HFFc6 (cell line): ENCODE results near the gene CCDC9. TPM values are rescaled to one million over a fixed set of nuclear protein-coding genes. Genes with fewer than 3 reads are reported as not detected.

Source experiments
- DNase-seq: peaks from one replicate; pipeline ENCODE4 v3.0.0-alpha.2; 2018
- H3K27ac Mint-ChIP-seq: 2 replicates; pipeline ENCODE4 v1.8.0; 2020; ENCODE audit warnings: mild to moderate bottlenecking, mixed read lengths
- H3K27me3 Mint-ChIP-seq: 2 replicates; pipeline ENCODE4 v1.8.0; 2021; ENCODE audit warnings: mild to moderate bottlenecking, moderate library complexity, mixed read lengths; ENCODE audit not compliant: insufficient read depth
- H3K36me3 Mint-ChIP-seq: 2 replicates; pipeline ENCODE4 v1.8.0; 2021; ENCODE audit warnings: low read depth, mixed read lengths
- H3K4me1 Mint-ChIP-seq: 2 replicates; pipeline ENCODE4 v1.8.0; 2020; ENCODE audit warnings: low read depth, mixed read lengths
- H3K4me3 Mint-ChIP-seq: 2 replicates; pipeline ENCODE4 v1.8.0; 2020; ENCODE audit warnings: mild to moderate bottlenecking, moderate library complexity, mixed read lengths
- H3K9me3 Mint-ChIP-seq: 2 replicates; pipeline ENCODE4 v1.8.0; 2020; ENCODE audit warnings: mild to moderate bottlenecking, mixed read lengths
- total RNA-seq, 6 experiments: library from RNA; stranded (reverse); fragmentation: NEBNext Ultra II Directional; extraction: Animal tissue kit (Norgen Biotek cat#: 25700); gene quantifications; 2 replicates in 1 of 6; 3 replicates in 5 of 6; pipeline ENCODE4 v1.2.3, GENCODE V29; 2021
- TF ChIP-seq, protein P1 (sequence below): fragments of 200-600 bp; sonication (generic); IDR thresholded peaks from 2 replicates; pipeline ENCODE4 v1.5.0; 2021; ENCODE audit warnings: antibody characterized with exemption, mild to moderate bottlenecking

The CCDC9 gene
- total RNA-seq, 6 experiments from 2014 or later: 20.6 to 30.6 (median 23.8) TPM

DNA sequence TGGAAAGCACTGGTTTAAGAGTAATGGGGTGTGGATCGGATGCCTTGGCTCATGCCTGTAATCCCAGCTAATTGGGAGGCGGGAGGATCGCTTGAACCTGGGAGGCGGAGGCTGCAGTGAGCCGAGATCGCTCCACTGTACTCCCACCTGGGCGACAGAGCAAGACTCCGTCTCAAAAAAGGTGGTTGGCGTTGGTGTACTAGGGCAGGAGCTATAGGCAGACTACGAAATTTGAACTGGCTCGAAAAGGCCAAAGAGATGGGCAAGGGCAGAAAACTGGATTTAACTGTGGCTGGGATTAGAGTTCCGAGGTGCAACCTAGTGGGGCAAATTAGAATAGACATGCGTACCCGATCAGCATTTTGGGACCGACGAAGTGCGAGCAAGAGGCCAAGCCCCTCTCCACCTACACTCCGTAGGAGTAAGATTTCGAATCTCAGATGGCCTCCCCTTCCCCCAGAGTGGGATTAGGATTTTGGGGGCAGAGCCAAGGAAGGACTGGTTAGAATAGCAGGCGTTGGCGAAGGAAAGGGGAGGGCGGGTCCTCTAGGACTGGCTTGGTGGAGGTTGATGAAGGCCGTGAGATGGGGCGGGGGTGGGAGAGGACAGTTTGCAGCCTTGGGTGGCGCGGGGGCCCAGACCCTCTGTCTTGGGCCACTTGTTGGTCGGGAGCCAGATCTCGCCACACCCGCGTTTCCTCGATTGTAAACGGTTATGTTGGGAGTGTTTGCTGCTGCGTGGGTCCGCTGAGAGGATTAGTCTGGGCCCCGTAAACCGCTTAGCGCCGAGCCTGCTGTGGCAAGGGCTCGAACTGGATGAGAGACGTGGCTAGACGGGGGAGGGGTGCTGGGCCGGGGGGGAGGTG lies 16.4 kb downstream of the CCDC9 start:
- H3K9me3 Mint-ChIP-seq: no peaks in the 10 kb centered on the region
- H3K27ac Mint-ChIP-seq: peak overlapping the region; percentile 89
- H3K36me3 Mint-ChIP-seq: peaks cover 18% of the 10 kb centered on the region
- peak overlapping the region; percentile 92 for H3K4me3 Mint-ChIP-seq
- peaks cover 32% of the 10 kb centered on the region for H3K4me1 Mint-ChIP-seq
- TF ChIP-seq, protein P1, sequence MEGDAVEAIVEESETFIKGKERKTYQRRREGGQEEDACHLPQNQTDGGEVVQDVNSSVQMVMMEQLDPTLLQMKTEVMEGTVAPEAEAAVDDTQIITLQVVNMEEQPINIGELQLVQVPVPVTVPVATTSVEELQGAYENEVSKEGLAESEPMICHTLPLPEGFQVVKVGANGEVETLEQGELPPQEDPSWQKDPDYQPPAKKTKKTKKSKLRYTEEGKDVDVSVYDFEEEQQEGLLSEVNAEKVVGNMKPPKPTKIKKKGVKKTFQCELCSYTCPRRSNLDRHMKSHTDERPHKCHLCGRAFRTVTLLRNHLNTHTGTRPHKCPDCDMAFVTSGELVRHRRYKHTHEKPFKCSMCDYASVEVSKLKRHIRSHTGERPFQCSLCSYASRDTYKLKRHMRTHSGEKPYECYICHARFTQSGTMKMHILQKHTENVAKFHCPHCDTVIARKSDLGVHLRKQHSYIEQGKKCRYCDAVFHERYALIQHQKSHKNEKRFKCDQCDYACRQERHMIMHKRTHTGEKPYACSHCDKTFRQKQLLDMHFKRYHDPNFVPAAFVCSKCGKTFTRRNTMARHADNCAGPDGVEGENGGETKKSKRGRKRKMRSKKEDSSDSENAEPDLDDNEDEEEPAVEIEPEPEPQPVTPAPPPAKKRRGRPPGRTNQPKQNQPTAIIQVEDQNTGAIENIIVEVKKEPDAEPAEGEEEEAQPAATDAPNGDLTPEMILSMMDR: peak; percentile 18; the same call in 1 of the 2 replicates
- peaks cover 5% of the 10 kb centered on the region for H3K27me3 Mint-ChIP-seq
- no peak for DNase-seq

DNA sequence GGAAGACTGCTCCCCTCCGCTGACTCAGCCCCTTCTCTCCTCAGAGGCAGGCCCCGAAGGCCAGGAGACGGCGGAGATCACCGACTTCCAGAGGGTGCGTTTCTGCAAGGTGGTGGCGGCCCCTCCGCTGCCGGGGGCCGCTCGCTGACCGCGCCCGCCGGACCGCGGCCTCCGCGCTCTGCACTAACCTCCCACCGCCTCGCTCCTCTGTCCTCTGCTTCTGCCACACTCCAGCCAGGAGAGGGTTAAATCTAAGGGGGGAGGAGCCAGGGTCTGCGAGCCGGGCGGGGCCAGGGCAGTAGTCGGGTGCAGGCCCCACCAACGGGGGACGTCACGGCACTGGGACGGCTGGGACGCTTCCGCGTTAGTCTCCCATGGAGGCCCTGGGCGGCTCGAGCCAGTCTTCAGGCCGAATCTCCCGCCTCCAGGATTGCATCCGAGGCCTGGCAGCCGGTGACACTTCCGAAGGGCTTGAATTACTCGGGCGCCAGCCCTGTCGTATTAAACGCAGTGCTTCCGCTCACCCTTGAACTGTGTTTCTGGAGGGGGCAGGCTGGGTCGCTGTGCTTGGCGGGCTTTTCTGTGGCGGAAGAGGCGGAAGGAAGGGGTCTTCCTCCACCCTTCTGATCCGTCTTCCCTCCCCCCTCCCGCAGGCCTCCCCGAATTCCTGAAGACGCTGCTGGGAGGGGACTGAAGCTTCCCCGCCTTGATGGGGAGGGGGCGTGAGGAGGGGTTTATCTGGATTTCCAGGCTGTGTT lies 17.2 kb downstream of the CCDC9 start:
- Mint-ChIP-seq H3K4me1 (peaks cover 40% of the 10 kb centered on the region), H3K27ac (peak overlapping the region; percentile 89), H3K4me3 (peak overlapping the region; percentile 92), H3K27me3 (peaks cover 5% of the 10 kb centered on the region), H3K36me3 (peaks cover 22% of the 10 kb centered on the region), H3K9me3 (no peaks in the 10 kb centered on the region)
- DNase-seq: peak; percentile 90
- TF ChIP-seq, protein P1: no peak; the same call in 1 of the 2 replicates

DNA sequence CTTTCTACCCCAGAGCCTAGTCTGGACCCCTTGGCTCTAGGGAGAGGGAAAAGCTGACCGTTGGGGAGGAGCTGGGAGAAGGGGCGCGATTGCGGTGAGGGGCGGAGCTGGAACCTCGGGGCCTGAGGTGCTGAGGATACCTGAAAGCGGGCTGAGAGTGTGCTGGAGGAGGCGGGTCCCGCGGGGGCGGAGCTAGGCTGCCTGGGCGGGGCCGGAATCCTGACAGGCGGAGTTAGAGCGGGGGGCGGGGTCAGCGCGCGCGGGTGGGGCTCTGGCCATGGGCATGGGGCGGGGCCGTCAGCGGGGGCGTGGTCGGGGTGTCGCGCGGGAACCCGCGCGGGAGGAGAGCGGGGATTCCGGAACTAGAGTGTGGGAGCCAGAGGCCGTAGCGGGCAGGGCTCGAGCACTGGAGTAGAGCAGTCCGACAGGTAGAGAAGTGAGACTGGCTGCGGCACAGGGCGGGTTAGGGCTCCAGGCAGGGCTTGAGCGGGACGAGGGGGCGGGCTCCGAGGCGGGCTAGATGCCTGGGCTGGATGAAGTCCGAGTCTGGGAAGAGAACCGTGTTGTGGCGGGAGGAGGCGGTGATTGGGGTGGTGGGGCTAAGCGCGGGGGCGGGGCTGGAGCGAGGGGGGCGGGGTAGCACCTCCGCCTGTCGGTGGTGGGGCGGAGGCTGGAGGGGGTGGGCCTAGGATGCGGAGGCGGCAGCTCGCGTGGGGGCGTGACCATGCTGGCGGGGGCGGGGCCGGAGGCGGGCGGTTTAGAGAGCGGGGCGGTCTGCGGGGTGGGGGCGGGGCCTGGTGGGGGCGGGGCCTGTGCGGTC lies 18.0 kb downstream of the CCDC9 start, which contains the start of gene INAFM1:
Gene INAFM1, plus strand, starts transcription at position 815 of the 820 bp plus-strand sequence. CDS start 35 bp downstream, outside the sequence.
- Mint-ChIP-seq H3K4me3 (peak within 1 kb of the TSS; percentile 92), H3K27me3 (peaks cover 5% of the 10 kb centered on the region), H3K27ac (peak within 1 kb of the TSS; percentile 89), H3K9me3 (no peaks in the 10 kb centered on the region), H3K36me3 (peaks cover 22% of the 10 kb centered on the region), H3K4me1 (peaks cover 42% of the 10 kb centered on the region)
- DNase-seq: peak; percentile 90
- TF ChIP-seq, protein P1: no peak

DNA sequence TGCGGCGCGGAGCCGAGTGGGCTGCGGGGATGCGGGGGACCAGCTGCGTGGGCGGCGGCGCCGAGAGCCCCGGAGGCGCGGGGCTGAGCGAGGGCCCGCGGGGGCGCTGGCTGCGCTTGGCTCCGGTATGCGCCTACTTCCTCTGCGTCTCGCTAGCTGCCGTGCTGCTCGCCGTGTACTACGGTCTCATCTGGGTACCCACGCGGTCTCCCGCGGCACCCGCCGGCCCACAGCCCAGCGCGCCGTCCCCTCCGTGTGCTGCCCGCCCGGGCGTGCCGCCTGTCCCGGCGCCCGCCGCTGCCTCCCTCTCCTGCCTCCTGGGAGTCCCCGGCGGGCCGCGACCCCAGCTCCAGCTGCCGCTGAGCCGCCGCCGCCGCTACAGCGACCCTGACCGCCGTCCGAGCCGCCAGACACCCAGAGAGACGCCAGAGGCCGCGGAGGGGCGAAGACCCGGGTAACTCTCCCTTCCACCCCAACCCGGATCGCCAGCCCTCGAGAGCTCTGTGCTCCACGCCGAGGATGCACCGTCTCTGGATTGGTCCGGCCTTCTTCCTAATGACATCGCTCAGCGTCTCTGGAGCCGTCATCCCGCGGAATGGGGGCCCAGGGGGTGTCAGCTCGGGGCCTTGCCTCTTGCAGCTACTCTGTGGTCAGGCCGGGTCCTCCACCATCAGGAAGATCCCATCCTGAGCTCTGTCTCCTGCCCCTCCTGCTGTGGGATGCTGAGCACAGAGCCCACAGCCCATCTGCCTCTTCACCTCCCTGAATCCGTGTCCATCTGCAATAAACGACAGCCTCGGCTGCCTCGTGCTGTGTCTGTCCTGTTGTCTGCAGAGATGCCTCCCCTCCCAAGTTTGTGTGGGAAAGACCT lies 18.8 kb downstream of the CCDC9 start:
- peaks cover 20% of the 10 kb centered on the region for H3K36me3 Mint-ChIP-seq
- H3K4me3 Mint-ChIP-seq: peak overlapping the region; percentile 83
- peak overlapping the region; percentile 74 for H3K27ac Mint-ChIP-seq
- peaks cover 42% of the 10 kb centered on the region for H3K4me1 Mint-ChIP-seq
- H3K27me3 Mint-ChIP-seq: peaks cover 5% of the 10 kb centered on the region
- no peaks in the 10 kb centered on the region for H3K9me3 Mint-ChIP-seq
- TF ChIP-seq, protein P1: 0 out of 2 replicates have a peak, but pooled peaks have one; percentile 10
- no peak for DNase-seq
